ENCODE measurements around the gene ARHGEF39. TPM values are rescaled to one million over a fixed set of nuclear protein-coding genes. Genes with fewer than 3 reads are reported as not detected.
A peak's percentile ranks its signal among the peaks of the same experiment; 100 is the strongest.

Gene ARHGEF39
- total RNA-seq, 1 experiment from 2014 or later = 31.4 TPM

GRCh38 chr9:35713578-35713977 lies 48.6 kb upstream of the ARHGEF39 start:
- ChIA-PET CTCF (interaction anchor here (1.0 kb wide), 1 partner anchor 14 kb away, joined by 4 read pairs; no protein-coding TSS in a partner anchor), POLR2A (no interaction called here)
- no peak for TF ChIP-seq CTCF (IDR thresholded peaks at IDR 0.05; ENCODE audit: insufficient read depth in 1 of 2, low read depth in 1 of 2, low read length in 1 of 2, severe bottlenecking in 1 of 2, unreplicated experiment in 1 of 2)
- Mint-ChIP-seq H3K9me3 (ENCODE audit: unreplicated experiment) (no peaks in the 10 kb centered on the region), H3K27ac (ENCODE audit: unreplicated experiment) (no peak overlapping the region), H3K4me1 (ENCODE audit: low read depth, unreplicated experiment) (no peaks in the 10 kb centered on the region), H3K27me3 (ENCODE audit: insufficient read depth, unreplicated experiment) (no peaks in the 10 kb centered on the region), H3K36me3 (ENCODE audit: insufficient read depth, unreplicated experiment) (peaks cover 61% of the 10 kb centered on the region), H3K4me3 (ENCODE audit: unreplicated experiment) (no peak overlapping the region)
- BruUV-seq (replicated peaks) = no TSS peak
- DNase-seq = no peak
- Histone ChIP-seq H3K4me3 (ENCODE audit: low read depth, low read length) (no peak overlapping the region), H3K4me1 (no peaks in the 10 kb centered on the region), H3K9me3 (no peaks in the 10 kb centered on the region), H3K36me3 (ENCODE audit: control insufficient read depth, insufficient read depth, low read length) (peaks cover 6% of the 10 kb centered on the region), H3K27me3 (replicated peaks; ENCODE audit: control insufficient read depth, insufficient read depth, low read length) (no peaks in the 10 kb centered on the region)
- intact Hi-C loops (cut with micrococcal nuclease; ENCODE audit: unreplicated experiment) = no loop called here

GRCh38 chr9:35712762-35713400 lies 47.9 kb upstream of the ARHGEF39 start:
- no peak for DNase-seq
- POLR2A ChIA-PET = no interaction called here
- intact Hi-C loops (cut with micrococcal nuclease; ENCODE audit: unreplicated experiment) = no loop called here
- Mint-ChIP-seq H3K27ac (ENCODE audit: unreplicated experiment) (no peak overlapping the region), H3K4me3 (ENCODE audit: unreplicated experiment) (no peak overlapping the region), H3K27me3 (ENCODE audit: insufficient read depth, unreplicated experiment) (no peaks in the 10 kb centered on the region), H3K4me1 (ENCODE audit: low read depth, unreplicated experiment) (no peaks in the 10 kb centered on the region), H3K36me3 (ENCODE audit: insufficient read depth, unreplicated experiment) (peaks cover 66% of the 10 kb centered on the region), H3K9me3 (ENCODE audit: unreplicated experiment) (no peaks in the 10 kb centered on the region)
- H3K4me1 ChIP-seq = no peaks in the 10 kb centered on the region
- peak in 1 of 2 experiments; percentile 23 for TF ChIP-seq CTCF (IDR thresholded peaks at IDR 0.05; ENCODE audit: insufficient read depth in 1 of 2, low read depth in 1 of 2, low read length in 1 of 2, severe bottlenecking in 1 of 2, unreplicated experiment in 1 of 2)
- no peak overlapping the region for H3K4me3 ChIP-seq (ENCODE audit: low read depth, low read length)
- H3K36me3 ChIP-seq (ENCODE audit: control insufficient read depth, insufficient read depth, low read length) = peaks cover 7% of the 10 kb centered on the region
- BruUV-seq (replicated peaks) = no TSS peak
- H3K9me3 ChIP-seq = no peaks in the 10 kb centered on the region
- H3K27me3 ChIP-seq (replicated peaks; ENCODE audit: control insufficient read depth, insufficient read depth, low read length) = no peaks in the 10 kb centered on the region
- CTCF ChIA-PET = interaction anchor here (0.6 to 1.0 kb wide), 2 partner anchors 15 to 48 kb away, joined by 3 to 4 read pairs; no protein-coding TSS in a partner anchor

- Mint-ChIP-seq H3K9me3 (ENCODE audit: unreplicated experiment) (no peaks in the 10 kb centered on the region), H3K27ac (ENCODE audit: unreplicated experiment) (no peak overlapping the region), H3K36me3 (ENCODE audit: insufficient read depth, unreplicated experiment) (peaks cover 74% of the 10 kb centered on the region), H3K4me1 (ENCODE audit: low read depth, unreplicated experiment) (no peaks in the 10 kb centered on the region), H3K27me3 (ENCODE audit: insufficient read depth, unreplicated experiment) (no peaks in the 10 kb centered on the region), H3K4me3 (ENCODE audit: unreplicated experiment) (no peak overlapping the region)
- CTCF ChIA-PET = interaction anchor here (0.6 to 0.7 kb wide), 2 partner anchors 47 to 51 kb away, joined by 3 read pairs; no protein-coding TSS in a partner anchor
- Histone ChIP-seq H3K36me3 (ENCODE audit: control insufficient read depth, insufficient read depth, low read length) (peaks cover 6% of the 10 kb centered on the region), H3K4me3 (ENCODE audit: low read depth, low read length) (no peak overlapping the region), H3K4me1 (no peaks in the 10 kb centered on the region), H3K9me3 (no peaks in the 10 kb centered on the region), H3K27me3 (replicated peaks; ENCODE audit: control insufficient read depth, insufficient read depth, low read length) (no peaks in the 10 kb centered on the region)
- intact Hi-C loops (cut with micrococcal nuclease; ENCODE audit: unreplicated experiment) = no loop called here
- DNase-seq = no peak
- POLR2A ChIA-PET = interaction anchor here (1.1 kb wide), 1 partner anchor 16 kb away, joined by 3 read pairs; no protein-coding TSS in a partner anchor
- BruUV-seq (replicated peaks) = no TSS peak
- TF ChIP-seq CTCF (IDR thresholded peaks at IDR 0.05; ENCODE audit: insufficient read depth in 1 of 2, low read depth in 1 of 2, low read length in 1 of 2, severe bottlenecking in 1 of 2, unreplicated experiment in 1 of 2) = no peak
Observed at GRCh38 chr9:35711501-35712428, 46.8 kb upstream of the ARHGEF39 start.
